Type B pancreatic cell (in vitro differentiated cells): ENCODE measurements around the gene LRRC71. TPM values are rescaled to one million over a fixed set of nuclear protein-coding genes. Genes with fewer than 3 reads are reported as not detected.
A peak's percentile ranks its signal among the peaks of the same experiment; 100 is the strongest.

Source experiments
- microRNA-seq: library from miRNA; unstranded; fragments of <30 nt; microRNA quantifications from one replicate; pipeline ENCODE4, GENCODE V29; 2020
- total RNA-seq: library from RNA; stranded (reverse); gene quantifications from 2 replicates; pipeline ENCODE4 v1.2.1, GENCODE V29; 2021; ENCODE audit warnings: low replicate concordance

The LRRC71 gene
- total RNA-seq, 1 donor from 2014 or later: 0.58 TPM

Small RNA genes within 50 kb of the gene (microRNA-seq; reads per million reads assigned to microRNA genes)
- 3.3 reads per million, percentile 8 among the genes with 10 or more reads in this experiment for gene MIR765

Other genes with a start within 250 kb of the LRRC71 start
- 8.1 and 125 TPM in 2 replicates for gene NES, start 243.2 kb upstream of the LRRC71 start, total RNA-seq
- gene CRABP2, start 215.0 kb upstream of the LRRC71 start, total RNA-seq: 83.7 and 370 TPM in 2 replicates
- 35.2 and 39.7 TPM in 2 replicates for gene METTL25B, start 192.2 kb upstream of the LRRC71 start, total RNA-seq
- gene ISG20L2, start 191.9 kb upstream of the LRRC71 start, total RNA-seq: 35.3 and 42.0 TPM in 2 replicates
- gene MRPL24, start 179.5 kb upstream of the LRRC71 start, total RNA-seq: 47.4 and 58.6 TPM in 2 replicates
- 249 and 270 TPM in 2 replicates for gene HDGF, start 169.0 kb upstream of the LRRC71 start, total RNA-seq
- gene PRCC, start 153.1 kb upstream of the LRRC71 start, total RNA-seq: 79.1 and 81.8 TPM in 2 replicates
- 0.48 and 2.2 TPM in 2 replicates for gene SH2D2A, start 103.8 kb upstream of the LRRC71 start, total RNA-seq
- 1.7 TPM in 1 of 2 replicates, not detected in the other for gene INSRR, start 61.5 kb upstream of the LRRC71 start, total RNA-seq
- gene NTRK1, start 59.8 kb upstream of the LRRC71 start, total RNA-seq: 0.12 and 6.6 TPM in 2 replicates
- gene PEAR1, start 26.9 kb upstream of the LRRC71 start, total RNA-seq: 0.14 and 11.7 TPM in 2 replicates
- 33.7 and 43.7 TPM in 2 replicates for gene ARHGEF11, start 125.1 kb downstream of the LRRC71 start, total RNA-seq
- gene ETV3L, start 179.2 kb downstream of the LRRC71 start, total RNA-seq: not detected in 2 replicates
- gene ETV3, start 217.8 kb downstream of the LRRC71 start, total RNA-seq: 41.0 and 90.4 TPM in 2 replicates